D721Med (cell line): ENCODE data around the gene ZSWIM7.

Source experiments
- DNase-seq: peaks from one replicate; pipeline ENCODE4 v3.0.0; 2011; ENCODE audit warnings: low spot score; ENCODE audit not compliant: insufficient read length
- FAIRE-seq: peaks from 2 replicates; lab custom pipeline; 2011; peaks lifted over from hg19 to GRCh38; lab: Jason Lieb, UNC
- CTCF ChIP-seq: IDR thresholded peaks from 2 replicates; pipeline ENCODE4 v1.5.1; 2012; ENCODE audit warnings: mild to moderate bottlenecking, control low read depth; ENCODE audit not compliant: insufficient read depth; ENCODE audit errors: missing control alignments

The ZSWIM7 gene

DNA sequence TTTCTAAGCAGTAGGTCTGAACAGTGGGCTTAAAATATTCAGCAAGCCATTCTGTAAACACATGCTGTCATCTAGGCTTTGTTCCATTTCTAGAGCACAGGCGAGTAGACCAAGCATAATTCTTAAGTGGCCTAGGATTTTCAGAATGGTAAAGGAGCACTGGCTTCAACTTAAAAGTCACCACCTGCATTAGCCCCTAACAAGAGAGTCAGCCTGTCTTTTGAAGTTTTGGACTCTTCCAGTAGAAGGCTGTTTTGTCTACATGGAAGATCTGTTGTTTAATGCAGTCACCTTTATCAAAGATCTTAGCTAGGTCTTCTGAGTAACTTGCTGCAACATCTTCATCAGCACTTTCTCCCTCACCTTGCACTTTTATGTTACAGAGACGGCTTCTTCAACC lies 36.8 kb upstream of the ZSWIM7 start:
- no peak for TF ChIP-seq CTCF
- no peak for DNase-seq
- no peak for FAIRE-seq

DNA sequence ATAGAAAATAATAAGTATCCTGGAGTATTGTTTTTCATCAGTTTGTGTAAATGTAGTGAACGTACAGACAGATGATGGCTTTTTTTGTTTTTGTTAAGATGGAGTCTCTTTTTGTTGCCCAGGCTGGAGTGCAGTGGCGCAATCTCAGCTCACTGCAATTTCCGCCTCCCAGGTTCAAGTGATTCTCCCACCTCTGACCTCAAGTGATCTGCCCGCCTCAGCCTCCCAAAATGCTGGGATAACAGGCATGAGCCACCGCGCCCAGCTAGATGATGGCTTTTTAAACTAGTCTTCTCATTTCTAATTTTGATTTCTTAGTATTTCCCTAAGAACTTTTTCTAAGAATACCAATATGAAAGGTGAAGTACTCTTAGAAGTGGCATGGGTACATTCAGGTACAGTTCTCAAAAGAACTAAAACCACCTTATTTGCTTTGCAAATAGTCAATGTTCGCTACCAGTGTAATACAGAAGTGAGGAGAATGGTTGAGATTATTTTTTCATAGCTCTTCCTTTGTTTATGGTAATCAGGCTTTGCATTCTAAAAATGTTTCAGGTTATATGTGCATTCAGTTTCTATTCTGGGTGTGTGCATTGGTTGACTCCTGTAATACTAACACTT lies 34.3 kb upstream of the ZSWIM7 start:
- no peak for FAIRE-seq
- no peak for DNase-seq
- TF ChIP-seq CTCF: no peak

GRCh38 chr17:16027708-16028584 lies 28.4 kb upstream of the ZSWIM7 start:
- TF ChIP-seq CTCF: no peak
- FAIRE-seq (no peak), DNase-seq (no peak)

- no peak for FAIRE-seq
- no peak for TF ChIP-seq CTCF
- no peak for DNase-seq
These were observed 27.4 kb upstream of the ZSWIM7 start for GRCh38 chr17:16026895-16027294.

- DNase-seq (no peak), FAIRE-seq (no peak)
- TF ChIP-seq CTCF: no peak
These were observed 25.7 kb upstream of the ZSWIM7 start for GRCh38 chr17:16025202-16025601.

GRCh38 chr17:16023881-16024280 lies 24.4 kb upstream of the ZSWIM7 start:
- FAIRE-seq: no peak
- DNase-seq: no peak
- TF ChIP-seq CTCF: no peak

GRCh38 chr17:16019347-16019746 lies 19.8 kb upstream of the ZSWIM7 start:
- TF ChIP-seq CTCF: no peak
- no peak for FAIRE-seq
- DNase-seq: no peak
